Skeletal muscle satellite cell (primary cell): ENCODE measurements around the gene CTSH. TPM values are rescaled to one million over a fixed set of nuclear protein-coding genes. Genes with fewer than 3 reads are reported as not detected.

Experiments used
- H3K27me3 ChIP-seq: 2 replicates; pipeline ENCODE4 v1.7.0; 2013; ENCODE audit warnings: low read length; ENCODE audit not compliant: control insufficient read depth, insufficient read depth
- H3K36me3 ChIP-seq: 2 replicates; pipeline ENCODE4 v1.7.0; 2013; ENCODE audit warnings: mild to moderate bottlenecking, control low read depth, low read length; ENCODE audit not compliant: insufficient read depth
- H3K4me1 ChIP-seq: 2 replicates; pipeline ENCODE4 v1.7.0; 2013; ENCODE audit warnings: low read length; ENCODE audit not compliant: control insufficient read depth, insufficient read depth
- H3K4me2 ChIP-seq: 2 replicates; pipeline ENCODE4 v1.7.0; 2013; ENCODE audit warnings: mild to moderate bottlenecking, low read length
- H3K4me3 ChIP-seq: 2 replicates; pipeline ENCODE4 v1.7.0; 2013; ENCODE audit warnings: low read length
- H3K9ac ChIP-seq: 2 replicates; pipeline ENCODE4 v1.7.0; 2013; ENCODE audit warnings: mild to moderate bottlenecking, low read depth, low read length, moderate library complexity
- H3K9me3 ChIP-seq: replicated peaks from 2 replicates; pipeline ENCODE4 v1.7.0; 2013; ENCODE audit warnings: mild to moderate bottlenecking, control low read depth, low read length
- total RNA-seq: library from RNA; depleted of rRNA; stranded (reverse); fragments of >200 nt; gene quantifications from 2 replicates; pipeline ENCODE4 v1.2.3, GENCODE V29; 2012; rRNA removed

Gene CTSH, protein sequence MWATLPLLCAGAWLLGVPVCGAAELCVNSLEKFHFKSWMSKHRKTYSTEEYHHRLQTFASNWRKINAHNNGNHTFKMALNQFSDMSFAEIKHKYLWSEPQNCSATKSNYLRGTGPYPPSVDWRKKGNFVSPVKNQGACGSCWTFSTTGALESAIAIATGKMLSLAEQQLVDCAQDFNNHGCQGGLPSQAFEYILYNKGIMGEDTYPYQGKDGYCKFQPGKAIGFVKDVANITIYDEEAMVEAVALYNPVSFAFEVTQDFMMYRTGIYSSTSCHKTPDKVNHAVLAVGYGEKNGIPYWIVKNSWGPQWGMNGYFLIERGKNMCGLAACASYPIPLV
- 3.0 and 13.5 TPM in 2 replicates for total RNA-seq

DNA sequence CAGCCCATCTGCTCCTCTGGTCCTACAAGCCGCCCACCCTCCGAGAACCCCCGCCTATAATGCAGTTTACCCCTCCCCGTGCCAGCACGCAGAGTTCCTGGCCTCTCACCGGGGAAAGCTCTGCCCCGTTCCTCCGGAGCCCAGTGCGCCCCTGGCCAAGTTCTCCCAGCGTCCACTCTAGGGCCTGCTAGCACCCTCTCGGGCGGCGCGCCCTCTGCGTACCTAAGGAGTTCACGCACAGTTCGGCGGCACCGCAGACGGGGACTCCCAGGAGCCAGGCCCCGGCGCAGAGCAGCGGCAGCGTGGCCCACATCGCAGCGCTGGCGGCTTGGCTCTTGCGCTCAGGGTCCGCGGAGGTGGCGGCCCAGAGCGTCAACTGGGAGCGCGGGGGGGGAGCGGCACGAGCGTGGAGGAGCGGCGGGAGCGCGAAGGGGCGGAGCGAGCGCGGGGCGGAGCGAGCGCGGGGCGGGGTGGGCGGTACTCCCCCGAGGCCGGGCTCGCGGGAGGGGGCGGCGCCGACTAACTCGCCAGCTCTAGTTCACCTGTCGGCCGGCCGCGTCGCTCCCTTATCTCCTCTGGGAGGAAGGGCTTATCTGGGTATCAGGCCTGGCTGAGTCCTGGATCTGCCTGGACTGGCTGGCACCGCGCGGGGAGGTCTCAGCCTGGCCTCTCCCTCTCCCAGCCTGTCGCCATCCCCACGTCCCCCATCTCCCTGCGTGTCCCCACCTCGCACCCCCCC is at the start of gene CTSH:
TSS of gene CTSH (minus strand) at position 378 of the 739 bp plus-strand sequence. CDS start at position 313, 65 bp downstream.
- Histone ChIP-seq H3K9me3 (no peaks in the 10 kb centered on the region), H3K36me3 (no peaks in the 10 kb centered on the region), H3K4me1 (peaks cover 2% of the 10 kb centered on the region), H3K9ac (no peak within 1 kb of the TSS), H3K4me2 (peak within 1 kb of the TSS; percentile 81), H3K27me3 (peaks cover 47% of the 10 kb centered on the region), H3K4me3 (peak within 1 kb of the TSS; percentile 64)

DNA sequence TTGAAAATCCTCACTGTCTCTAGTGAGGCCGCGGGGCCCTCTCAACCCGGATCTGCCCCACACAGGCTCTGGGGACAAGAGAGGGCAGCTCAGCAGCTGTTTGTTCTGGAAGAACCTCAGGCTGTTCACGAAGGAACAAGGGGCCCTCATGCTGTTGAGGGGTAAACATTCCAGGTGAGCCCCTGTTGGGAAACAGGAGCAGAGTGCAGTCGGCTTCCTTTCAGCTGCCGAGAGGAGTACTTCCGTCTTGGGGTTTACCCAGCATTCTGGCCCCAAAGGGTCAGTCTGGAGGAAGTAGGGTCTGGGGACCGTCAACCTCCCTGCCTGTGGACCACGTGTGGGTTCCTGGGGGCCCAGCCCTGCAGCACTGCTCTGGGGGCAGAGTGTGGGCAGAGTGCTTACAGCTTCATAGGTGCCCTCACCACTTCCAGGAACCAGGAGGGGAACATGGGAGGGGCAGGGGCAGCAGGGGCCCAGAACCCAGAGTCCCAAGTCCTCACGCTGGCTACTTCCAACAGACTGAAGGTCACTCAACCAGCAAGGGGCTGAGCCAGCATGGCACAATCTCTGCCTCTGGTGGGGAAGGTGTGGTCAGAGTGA is 49.2 kb upstream of the CTSH start:
- no peaks in the 10 kb centered on the region for H3K27me3 ChIP-seq
- H3K4me3 ChIP-seq, result no peak overlapping the region
- peaks cover 21% of the 10 kb centered on the region for H3K4me1 ChIP-seq
- H3K9me3 ChIP-seq, result no peaks in the 10 kb centered on the region
- H3K4me2 ChIP-seq, result no peak overlapping the region
- H3K9ac ChIP-seq, result no peak overlapping the region
- H3K36me3 ChIP-seq, result no peaks in the 10 kb centered on the region

DNA sequence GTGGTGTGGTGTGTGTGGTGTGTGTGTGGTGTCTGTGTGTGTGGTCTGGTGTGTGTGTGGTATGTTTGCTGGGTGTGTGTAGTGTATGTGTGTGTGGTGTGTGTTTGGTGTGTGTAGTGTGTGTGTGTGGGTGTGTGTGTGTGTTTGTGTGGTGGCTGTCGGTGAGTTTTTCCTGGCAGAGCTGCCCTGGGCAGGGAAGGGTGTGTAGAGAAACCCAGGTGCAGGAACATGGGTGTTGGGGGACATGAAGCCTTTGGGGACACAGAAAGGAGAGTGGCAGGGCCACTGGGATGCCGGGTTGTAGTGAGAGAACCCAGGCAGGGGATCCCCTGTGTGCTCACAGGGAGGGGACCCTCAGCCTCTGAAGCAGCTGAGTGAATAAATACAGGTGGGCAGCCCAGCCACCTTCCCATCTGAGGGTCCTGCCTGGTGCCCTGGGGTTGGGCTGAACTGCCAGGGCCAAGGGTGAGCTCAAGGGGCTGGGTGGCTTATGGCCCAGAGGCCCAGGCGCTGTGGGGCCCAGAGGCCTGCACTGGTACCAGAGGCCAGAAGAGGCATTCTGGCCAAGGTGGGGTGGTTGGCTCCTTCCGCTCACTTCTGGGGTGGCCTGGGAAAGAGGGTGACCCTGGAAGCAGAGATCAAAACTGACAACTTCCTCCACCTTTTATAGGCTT is 48.5 kb upstream of the CTSH start:
- H3K9me3 ChIP-seq, result no peaks in the 10 kb centered on the region
- no peaks in the 10 kb centered on the region for H3K27me3 ChIP-seq
- no peak overlapping the region for H3K4me2 ChIP-seq
- no peak overlapping the region for H3K4me3 ChIP-seq
- no peak overlapping the region for H3K9ac ChIP-seq
- H3K36me3 ChIP-seq, result no peaks in the 10 kb centered on the region
- H3K4me1 ChIP-seq, result peaks cover 27% of the 10 kb centered on the region

DNA sequence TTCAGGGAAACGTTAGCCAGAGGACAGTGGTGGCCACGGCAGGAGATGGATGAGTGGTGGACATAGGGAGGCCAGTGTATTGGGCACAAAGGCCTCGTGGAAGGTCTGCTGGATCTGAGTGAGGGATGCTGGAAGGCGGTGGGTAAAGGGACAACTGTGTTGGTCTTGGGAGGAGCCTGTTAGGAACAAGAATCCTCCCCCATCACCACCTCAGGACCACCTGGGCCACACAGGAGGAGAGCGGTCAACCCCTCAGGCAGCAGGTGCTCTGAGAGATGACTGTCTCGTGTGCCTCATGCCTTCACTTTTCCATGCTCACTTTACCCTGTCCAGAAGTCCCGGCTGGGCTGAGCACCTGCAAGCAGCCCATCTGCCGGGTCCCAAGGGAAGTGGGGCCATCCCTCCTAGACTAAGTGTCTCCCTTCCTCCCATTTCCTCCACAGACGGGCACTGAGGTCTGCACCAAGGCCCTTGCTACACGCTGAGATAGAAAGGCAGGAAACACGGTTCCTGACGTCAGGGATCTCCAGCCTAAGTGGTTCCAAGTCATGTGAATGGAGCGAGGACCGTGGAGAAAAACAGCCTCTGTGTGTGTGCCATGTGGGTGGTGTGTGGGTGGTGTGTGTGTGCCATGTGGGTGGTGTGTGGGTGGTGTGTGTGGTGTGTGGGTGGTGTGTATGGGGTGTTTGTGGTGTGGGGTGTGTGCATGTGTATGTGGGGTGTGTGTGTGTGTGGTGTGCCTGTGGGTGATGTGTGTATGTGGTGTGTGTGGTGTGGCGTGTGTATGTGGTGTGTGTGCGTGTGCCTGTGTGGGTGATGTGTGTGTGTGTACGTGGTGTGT is 47.8 kb upstream of the CTSH start:
- H3K4me3 ChIP-seq, result no peak overlapping the region
- no peak overlapping the region for H3K9ac ChIP-seq
- H3K4me2 ChIP-seq, result no peak overlapping the region
- peaks cover 35% of the 10 kb centered on the region for H3K4me1 ChIP-seq
- no peaks in the 10 kb centered on the region for H3K27me3 ChIP-seq
- no peaks in the 10 kb centered on the region for H3K36me3 ChIP-seq
- H3K9me3 ChIP-seq, result no peaks in the 10 kb centered on the region

DNA sequence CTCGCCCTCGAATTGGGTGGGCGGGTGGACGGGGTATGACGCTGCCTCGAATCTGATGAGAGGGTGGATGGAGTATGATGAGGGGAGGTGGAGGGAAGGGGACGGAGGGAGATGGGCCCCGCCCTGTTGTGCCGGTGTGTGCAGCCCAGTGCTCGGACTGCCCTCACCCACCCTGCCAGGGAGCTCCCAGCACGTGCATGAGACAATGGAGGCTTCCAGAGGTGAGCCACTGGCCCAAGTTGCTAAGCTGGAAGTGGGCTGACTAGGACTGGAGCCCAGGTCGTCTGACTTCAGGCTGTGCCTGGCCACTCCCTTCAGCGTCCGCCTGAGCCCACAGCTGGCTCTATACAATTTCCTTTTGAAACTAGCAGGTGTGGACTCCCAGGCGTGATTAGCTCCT is 47.0 kb upstream of the CTSH start:
- H3K27me3 ChIP-seq, result no peaks in the 10 kb centered on the region
- no peaks in the 10 kb centered on the region for H3K9me3 ChIP-seq
- peaks cover 32% of the 10 kb centered on the region for H3K4me1 ChIP-seq

DNA sequence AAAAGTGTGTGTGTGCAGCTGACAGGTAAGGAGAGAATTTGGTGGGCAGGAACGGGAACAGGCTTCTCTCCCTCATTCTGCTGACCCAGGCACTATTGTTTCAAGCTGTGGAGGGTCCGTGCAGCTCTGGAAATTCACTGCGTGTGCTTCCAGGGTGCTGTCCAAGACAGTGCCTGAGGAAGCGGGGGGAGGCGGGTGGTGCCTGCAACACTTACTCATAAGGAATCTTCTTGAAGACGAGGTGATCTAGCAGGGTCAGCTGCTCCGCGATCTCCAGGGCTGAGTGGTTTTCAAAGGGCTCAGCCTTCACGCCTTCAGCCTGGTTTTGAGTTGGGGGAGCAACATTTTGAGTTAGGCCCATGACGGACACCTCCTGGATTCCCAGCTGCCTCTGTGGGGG is 46.6 kb upstream of the CTSH start:
- H3K27me3 ChIP-seq, result no peaks in the 10 kb centered on the region
- H3K4me1 ChIP-seq, result peaks cover 28% of the 10 kb centered on the region
- H3K9ac ChIP-seq, result no peak overlapping the region
- H3K4me2 ChIP-seq, result no peak overlapping the region
- no peaks in the 10 kb centered on the region for H3K36me3 ChIP-seq
- no peak overlapping the region for H3K4me3 ChIP-seq
- no peaks in the 10 kb centered on the region for H3K9me3 ChIP-seq

More for the DNA sequence above, 47.0 kb upstream of the CTSH start:
- Histone ChIP-seq H3K36me3 (no peaks in the 10 kb centered on the region), H3K4me2 (no peak overlapping the region), H3K9ac (no peak overlapping the region), H3K4me3 (no peak overlapping the region)

DNA sequence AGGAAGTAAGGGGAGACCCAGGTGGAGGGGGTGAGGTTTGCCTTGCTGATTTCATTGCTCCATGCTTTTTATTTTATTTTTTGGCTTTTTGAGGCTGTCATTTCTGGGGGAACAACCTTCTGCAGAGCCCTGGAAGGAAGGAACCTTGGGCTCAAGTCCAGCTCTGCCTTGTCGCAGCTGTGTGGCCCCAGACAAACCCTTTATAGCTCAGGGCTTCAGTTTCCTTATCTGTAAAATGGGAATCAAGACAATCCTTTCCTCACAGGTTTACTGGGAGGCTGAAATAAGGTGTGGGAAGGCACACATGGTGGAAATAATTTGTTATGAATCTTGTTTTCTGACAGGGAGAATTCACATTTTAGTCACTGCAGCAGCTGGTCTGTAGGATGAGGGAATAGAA is 45.4 kb upstream of the CTSH start:
- H3K4me3 ChIP-seq, result no peak overlapping the region
- no peaks in the 10 kb centered on the region for H3K27me3 ChIP-seq
- no peaks in the 10 kb centered on the region for H3K9me3 ChIP-seq
- H3K9ac ChIP-seq, result no peak overlapping the region
- H3K36me3 ChIP-seq, result no peaks in the 10 kb centered on the region
- no peak overlapping the region for H3K4me2 ChIP-seq
- H3K4me1 ChIP-seq, result peaks cover 28% of the 10 kb centered on the region

DNA sequence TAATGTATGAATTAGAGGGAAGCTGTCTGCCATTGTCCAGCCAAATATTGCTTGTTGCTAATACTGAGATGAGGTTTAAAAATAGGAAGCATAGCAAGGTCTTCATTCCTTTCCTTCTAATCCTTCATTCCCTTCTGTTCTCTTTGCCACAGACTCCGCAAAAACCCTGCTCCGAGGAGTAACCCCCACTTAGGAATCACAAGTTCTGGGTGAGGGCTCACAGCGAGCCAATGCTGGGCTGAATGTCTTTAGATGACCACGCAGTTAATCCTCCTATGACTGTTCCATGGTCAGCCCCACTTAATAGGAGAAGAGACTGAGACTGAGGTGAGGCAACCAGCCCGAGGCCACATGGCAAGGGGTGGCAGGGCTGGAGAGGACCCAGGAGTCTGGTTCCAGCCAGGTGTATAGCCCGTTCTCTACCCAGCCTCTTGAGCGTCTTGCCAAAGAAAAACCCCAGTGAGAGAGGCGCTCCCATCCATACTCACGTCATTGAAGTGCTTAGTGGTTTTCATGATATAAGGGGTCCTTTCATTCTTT is 44.9 kb upstream of the CTSH start:
- peaks cover 28% of the 10 kb centered on the region for H3K4me1 ChIP-seq
- H3K36me3 ChIP-seq, result no peaks in the 10 kb centered on the region
- no peak overlapping the region for H3K4me3 ChIP-seq
- H3K4me2 ChIP-seq, result no peak overlapping the region
- H3K9me3 ChIP-seq, result no peaks in the 10 kb centered on the region
- no peak overlapping the region for H3K9ac ChIP-seq
- no peaks in the 10 kb centered on the region for H3K27me3 ChIP-seq

DNA sequence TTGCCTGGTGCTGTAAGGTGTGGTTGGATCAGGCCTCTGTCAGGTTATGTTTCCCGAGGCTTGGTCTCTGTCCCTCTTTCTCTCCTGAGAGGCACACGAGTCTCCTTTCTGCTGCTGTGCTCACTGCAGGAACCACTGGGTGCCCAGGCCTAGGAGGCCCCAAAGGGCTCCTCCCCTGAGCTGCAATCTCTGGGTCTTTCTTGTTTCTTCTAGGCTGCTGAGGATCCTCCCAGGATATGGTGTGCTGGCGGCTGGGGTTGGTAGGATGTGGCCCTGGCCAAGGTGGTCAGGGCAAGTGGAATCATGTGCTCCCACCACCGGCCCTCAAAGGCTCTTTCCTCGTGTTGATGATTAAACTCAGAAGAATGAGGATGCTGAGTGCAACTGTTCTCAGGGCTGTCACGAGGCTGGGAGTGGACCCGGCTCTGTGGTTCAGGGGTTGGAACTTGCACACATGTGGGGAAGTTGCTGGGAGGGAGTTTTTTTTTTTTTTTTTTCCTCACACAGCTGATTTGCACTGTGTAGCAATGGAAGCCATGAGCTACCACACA is 43.6 kb upstream of the CTSH start:
- no peaks in the 10 kb centered on the region for H3K9me3 ChIP-seq
- H3K36me3 ChIP-seq, result no peaks in the 10 kb centered on the region
- peaks cover 28% of the 10 kb centered on the region for H3K4me1 ChIP-seq
- peak overlapping the region; percentile 52 for H3K9ac ChIP-seq
- no peaks in the 10 kb centered on the region for H3K27me3 ChIP-seq
- H3K4me2 ChIP-seq, result peak overlapping the region; percentile 34
- no peak overlapping the region for H3K4me3 ChIP-seq

DNA sequence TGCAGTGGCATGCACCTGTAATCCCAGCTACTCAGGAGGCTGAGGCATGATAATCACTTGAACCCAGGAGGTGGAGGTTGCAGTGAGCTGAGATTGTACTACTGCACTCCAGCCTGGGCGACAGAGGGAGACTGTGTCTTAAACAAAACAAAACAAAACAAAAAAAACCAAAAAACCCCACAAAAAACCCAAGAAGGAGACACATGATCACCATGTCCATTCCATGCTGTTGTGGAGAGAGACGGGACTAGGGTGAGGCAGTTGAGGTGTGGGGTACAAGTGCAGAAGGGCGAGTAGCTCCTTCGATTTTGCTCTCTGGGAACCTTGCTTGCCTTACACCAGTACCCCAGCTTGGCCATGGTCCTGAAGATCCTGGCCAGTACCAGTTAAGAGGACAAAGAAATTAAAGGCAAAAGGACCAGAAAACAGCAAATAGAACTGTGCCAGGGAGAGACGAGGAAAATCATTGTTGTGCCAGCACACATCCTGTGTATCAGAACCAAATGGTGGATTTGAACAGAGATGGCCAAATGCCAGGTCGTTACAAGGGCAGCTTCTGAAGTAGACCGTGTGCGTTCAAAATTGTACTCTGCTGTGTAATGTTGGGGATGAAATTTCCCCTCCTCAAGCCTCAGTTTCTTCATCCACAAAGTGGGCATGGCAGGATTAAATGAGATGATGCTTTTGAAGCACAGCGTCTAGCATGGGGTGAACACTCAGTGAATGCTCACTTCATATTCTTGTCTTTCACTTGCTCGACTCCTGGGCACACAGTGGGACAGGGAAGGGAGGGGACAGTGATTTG is 42.9 kb upstream of the CTSH start:
- H3K36me3 ChIP-seq, result no peaks in the 10 kb centered on the region
- H3K9ac ChIP-seq, result peak overlapping the region; percentile 49
- no peaks in the 10 kb centered on the region for H3K27me3 ChIP-seq

More for the DNA sequence above, 42.9 kb upstream of the CTSH start:
- no peaks in the 10 kb centered on the region for H3K9me3 ChIP-seq
- H3K4me2 ChIP-seq, result no peak overlapping the region
- H3K4me1 ChIP-seq, result peaks cover 30% of the 10 kb centered on the region
- H3K4me3 ChIP-seq, result no peak overlapping the region
